A172 (cell line): ENCODE measurements around the gene FAM168A. TPM values are rescaled to one million over a fixed set of nuclear protein-coding genes. Genes with fewer than 3 reads are reported as not detected.

ENCODE experiments used
- DNase-seq: peaks from one replicate; pipeline ENCODE4 v3.0.0-alpha.2; 2015; ENCODE audit warnings: low spot score
- total RNA-seq: library from RNA; depleted of rRNA; stranded (reverse); fragments of >200 nt; shearing (Covaris generic); gene quantifications from 2 replicates; pipeline ENCODE4 v1.2.3, GENCODE V29; 2014

Gene FAM168A
- total RNA-seq, 1 experiment from 2014 or later = 22.3 TPM

DNA sequence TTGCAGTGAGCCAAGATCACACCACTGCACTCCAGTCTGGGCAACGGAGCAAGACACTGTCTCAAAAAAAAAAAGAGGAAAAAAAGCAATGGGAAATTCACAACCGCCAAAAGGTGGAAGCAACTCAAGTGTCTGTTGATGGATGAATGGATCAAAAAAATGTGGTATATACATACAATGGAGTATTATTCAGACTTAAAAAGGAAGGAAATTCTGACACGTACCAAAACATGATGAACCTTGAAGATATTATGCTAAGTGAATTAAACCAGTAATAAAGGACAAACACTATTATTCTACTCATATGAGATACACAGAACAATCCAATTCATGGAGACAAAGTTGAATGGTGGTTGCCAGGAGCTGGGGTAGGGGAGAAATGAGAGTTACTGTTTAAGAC, 40.9 kb downstream of the FAM168A start:
- no peak for DNase-seq

DNA sequence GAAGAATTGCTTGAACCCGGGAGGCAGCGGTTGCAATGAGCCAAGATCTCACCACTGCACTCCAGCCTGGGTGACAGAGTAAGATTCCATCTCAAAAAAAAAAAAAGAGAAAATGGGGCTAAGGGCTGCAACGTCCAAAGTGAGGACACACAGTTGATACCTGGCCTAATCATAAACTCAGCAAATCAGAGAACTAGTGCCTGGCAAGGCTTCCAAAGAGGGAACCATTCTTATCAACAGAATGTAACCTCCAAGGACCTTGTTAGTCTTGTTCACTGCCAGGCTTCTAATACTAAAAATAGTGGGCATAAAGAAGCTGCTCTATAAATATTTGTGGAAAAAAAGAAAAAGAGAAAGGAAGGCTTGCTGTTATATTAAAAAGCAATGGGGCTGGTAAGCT, 42.3 kb downstream of the FAM168A start:
- no peak for DNase-seq

- DNase-seq = no peak
Observed at GRCh38 chr11:73554671-73555320, 43.1 kb downstream of the FAM168A start.

GRCh38 chr11:73553266-73553665, 44.6 kb downstream of the FAM168A start:
- DNase-seq = no peak

GRCh38 chr11:73551677-73552076, 46.2 kb downstream of the FAM168A start:
- DNase-seq = no peak

DNA sequence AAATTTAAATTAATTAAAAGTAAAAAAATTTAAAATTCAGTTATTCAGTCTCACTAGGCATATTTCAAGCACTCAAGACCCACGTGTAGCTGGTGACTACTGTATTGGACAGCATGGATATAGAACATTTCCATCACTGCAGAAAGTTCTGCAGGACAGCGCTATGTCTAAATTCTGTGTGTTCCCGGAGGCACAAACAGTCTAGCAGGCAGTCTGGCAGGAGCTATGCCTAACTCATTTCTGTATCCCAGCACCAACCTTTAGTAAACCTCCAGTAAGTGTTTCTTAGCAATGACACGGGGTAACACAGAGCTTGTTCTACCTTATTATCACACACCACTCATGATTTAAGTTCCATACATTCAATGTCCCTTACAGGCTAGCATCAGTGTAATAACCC, 48.5 kb downstream of the FAM168A start:
- DNase-seq = no peak

GRCh38 chr11:73547706-73548595, 50.0 kb downstream of the FAM168A start:
- DNase-seq = no peak

DNA sequence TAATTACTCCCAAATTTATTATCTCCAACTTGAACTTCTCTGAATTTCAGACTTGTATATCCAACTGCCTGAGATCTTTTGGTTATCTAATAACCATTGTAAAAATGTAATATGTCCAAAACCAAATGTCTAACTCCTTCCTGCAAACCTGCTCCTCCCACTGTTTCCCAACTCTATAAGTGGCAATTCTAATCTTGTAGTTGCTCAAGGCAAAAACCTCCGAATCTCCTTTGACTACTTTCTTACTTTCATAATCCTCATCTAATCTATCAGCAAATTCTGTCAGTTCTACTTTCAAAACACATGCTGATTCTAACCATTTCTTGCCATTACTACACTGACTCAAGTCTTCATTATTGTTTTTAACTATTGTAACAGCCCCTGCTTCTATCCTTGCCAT, 55.7 kb downstream of the FAM168A start:
- no peak for DNase-seq

DNA sequence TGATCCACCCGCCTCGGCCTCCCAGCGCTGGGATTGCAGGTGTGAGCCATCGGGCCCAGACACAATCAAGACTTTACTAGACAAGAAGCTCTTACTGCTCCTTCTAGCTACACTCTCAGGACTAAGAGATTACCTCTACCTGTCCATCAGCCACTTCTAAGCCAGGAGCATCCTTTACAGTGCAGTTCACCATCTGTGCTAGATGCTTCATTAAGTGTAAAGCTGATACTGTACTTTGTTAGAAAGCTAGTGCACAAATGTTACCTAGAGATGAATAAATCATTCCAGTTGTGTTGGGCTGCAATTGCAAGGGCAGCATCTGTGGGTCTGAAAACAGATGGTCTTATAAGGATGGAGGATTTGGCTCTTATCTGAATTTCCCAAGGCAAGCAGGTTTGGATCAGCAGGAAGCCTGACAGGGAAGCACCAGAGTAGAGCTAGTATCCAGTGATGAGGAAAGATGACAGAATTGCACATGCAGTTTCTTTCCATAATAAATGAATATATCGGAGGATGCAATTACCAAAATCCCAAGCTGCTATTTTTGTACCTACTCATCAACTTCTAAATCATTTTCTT, 58.3 kb downstream of the FAM168A start:
- DNase-seq = no peak

DNA sequence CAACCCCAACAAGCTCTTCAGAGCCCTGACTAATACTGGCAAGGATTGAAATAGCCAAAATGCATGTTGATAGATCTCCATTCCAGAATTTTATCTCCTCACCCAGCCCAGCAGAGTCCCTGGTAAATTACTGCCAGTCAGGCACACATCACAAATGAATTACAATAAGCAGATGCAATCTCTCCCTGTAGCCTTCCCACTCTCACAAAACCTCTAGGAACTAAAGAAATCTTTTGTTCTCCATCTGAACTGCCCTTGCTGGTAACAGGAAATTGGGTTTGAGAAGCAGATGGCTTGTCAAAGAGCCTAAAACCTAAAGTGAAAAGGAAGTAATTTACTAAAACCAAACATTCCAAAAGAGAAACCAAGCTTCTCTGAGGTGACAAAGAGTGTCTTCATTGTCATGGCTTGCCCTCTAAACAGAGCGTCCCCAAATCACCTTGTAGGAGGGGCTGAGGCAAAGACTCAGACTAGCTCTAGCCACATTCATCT, 59.5 kb downstream of the FAM168A start:
- DNase-seq = no peak

GRCh38 chr11:73537969-73538368, 59.9 kb downstream of the FAM168A start:
- no peak for DNase-seq

DNA sequence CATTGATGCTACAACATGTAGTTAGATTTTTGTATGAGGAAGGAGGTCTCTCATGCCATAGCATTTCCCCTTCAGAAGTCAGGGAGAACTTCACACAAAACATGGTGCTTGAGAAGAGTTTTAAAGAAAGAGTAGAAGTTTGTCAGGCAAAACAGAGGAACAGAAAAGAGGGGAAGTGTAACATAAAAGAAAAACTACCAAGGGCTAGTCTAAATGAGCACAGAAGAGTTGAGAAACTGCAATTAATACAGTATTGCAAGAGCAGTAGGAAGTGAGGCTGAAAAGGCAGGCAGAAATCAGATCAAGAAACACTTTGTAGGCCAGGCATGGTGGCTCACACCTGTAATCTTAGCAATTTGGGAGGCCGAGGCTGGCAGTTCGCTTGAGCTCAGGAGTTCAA, 61.0 kb downstream of the FAM168A start:
- DNase-seq = no peak

DNA sequence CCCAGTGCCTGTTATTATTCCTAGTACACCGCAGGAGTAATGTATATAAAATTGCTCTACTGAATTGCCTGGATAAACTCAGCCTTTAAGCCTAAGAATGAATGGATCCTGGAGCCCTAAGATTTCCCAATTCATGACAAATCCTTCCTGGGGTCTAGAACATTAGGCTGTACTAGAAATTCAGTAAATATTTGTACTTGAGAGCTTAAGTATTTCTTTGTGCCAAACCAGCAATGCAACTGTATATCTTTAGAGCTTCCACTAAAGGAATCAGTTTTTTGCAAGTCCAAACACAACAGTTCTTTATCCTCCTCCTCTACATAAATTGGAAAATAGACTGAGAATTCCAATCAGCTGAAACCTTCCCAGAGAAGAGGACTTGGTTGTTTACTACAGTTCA, 65.6 kb downstream of the FAM168A start:
- DNase-seq = no peak

- DNase-seq = no peak
Observed at GRCh38 chr11:73531386-73531785, 66.5 kb downstream of the FAM168A start.

- DNase-seq = no peak
Observed at GRCh38 chr11:73530109-73530508, 67.8 kb downstream of the FAM168A start.

DNA sequence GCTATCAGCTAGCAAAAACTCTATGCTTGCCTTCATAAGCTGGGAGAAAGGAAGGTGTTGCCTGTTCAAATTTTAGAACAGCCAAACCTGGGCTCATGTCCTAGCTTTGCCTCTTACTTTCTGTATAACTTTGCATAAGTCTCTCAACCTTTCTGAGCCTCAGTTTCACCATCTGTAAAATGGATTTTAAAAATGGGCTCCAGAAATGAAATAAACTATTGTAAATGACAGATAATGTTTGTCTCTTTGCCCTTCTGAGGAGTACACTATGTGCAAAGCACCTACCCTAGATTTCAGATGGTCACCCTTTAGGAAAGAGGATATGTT, 68.7 kb downstream of the FAM168A start:
- DNase-seq = no peak

DNA sequence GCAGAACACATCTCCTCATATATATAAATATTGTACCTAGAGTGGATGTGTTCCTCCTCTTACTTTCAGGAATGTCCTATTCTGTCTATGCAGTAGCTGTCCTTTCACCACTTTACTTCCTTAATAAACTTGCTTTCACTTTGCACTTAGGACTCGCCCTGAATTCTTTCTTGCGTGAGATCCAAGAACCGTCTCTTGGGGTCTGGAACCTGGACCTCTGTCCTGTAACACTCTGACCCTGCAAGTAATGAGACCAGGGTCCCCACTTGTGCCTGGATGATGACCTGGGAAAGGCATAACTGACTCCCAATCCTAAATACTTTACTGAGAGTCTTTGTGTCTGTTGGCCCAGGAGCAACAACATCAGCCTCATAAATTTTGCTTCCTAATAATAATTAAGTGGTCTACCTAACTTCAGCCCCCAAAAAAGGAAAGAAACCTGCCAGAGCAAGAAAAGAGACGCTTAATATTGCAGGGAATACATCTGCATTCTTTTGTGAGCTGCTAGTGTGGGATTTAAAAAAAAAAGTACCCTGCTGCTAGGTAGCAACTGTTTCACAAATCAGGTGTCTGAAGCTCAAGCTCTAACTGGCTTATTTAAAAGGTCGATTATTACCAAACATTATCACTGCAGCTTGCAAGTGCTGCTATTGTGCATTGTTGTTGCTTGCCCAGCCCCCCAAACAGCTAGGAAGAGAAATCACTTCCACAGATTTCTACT, 69.3 kb downstream of the FAM168A start:
- peak; percentile 14 for DNase-seq

DNA sequence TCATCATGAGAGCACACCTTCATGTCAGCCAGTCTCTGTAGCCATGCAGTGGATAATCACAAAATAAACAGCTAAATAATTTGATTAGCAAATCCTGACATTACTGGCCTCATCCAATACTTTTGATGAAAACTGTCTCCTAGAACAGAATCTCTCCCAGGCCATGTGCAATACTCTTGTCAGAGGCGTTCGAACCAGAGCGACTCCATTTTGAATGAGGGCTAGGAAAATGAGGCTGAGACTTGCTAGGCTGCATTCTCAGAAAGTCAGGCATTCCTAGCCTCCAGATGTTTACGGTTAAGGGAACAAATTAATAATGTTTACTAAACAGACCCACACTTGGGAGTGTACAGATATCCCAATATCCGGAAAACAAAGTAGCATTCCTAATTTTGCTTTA, 69.9 kb downstream of the FAM168A start:
- no peak for DNase-seq

- DNase-seq = no peak
Observed at GRCh38 chr11:73525611-73526010, 72.3 kb downstream of the FAM168A start.

- no peak for DNase-seq
Observed at GRCh38 chr11:73524774-73525173, 73.1 kb downstream of the FAM168A start.

DNA sequence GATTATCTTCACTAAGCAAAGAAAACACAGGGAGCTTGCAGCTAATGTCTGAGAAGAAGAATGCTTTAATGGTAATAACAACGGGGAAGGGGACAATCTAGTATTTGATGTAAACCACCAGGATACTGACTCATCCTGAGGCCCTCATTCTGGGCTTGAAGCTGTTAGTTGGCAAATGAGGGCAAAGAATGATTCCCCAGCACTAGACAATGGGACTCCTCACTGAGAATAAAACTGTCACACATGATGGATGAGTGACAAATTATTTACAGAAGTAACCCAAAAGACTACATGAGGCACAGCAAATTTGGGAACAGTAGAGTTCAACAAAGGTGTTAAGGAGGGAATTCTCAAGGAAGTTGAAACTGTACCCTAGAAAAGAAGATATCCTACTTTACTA, 76.3 kb downstream of the FAM168A start:
- peak; percentile 79 for DNase-seq

GRCh38 chr11:73520353-73521061, 77.4 kb downstream of the FAM168A start:
- no peak for DNase-seq
